ENCODE results near the gene SRP68.
A peak's percentile ranks its signal among the peaks of the same experiment; 100 is the strongest.

The SRP68 gene

DNA sequence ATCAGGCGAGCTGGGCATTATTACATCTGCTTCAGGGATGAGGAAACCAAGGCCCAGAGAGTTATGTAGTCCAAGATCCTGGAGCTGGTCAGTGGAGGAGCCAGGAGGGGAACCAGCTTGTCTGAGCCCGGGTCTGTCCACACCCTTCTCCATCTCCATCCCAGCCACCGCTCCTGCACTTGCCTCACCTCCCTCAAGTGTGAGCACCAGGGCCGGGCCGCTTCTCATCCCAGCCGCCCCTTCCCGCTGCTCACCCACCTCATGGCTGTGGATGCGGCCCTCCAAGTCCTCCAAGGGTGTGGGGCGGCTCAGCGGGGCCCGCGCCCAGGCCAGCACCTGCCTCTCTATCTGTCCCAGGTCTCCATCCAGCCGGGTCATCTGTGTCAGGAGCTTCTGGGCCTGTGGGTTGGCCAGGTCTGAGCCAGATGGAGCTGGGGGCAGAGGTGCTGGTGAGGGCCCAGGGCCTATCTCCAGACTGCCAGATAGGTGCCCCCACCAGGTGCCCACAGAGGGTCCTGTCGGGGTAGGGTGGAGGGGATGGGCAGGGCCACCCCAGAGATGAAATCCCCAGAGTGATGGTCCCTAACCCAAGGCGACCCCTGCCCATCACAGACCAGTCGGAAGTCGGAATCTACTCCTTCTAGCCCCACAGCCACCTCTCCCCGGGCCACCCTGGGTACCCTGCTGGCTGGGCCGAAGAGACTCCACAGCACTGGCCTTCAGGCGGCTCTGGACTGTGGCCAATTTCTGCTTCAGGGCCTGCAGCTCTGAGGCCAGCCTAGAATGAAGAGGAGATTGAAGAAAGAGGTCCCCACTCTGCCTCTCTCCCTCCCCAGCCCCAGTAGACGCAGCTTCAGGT lies 54.6 kb downstream of the SRP68 start:
- DNase-seq (ENCODE audit: low read depth), result no peak

DNA sequence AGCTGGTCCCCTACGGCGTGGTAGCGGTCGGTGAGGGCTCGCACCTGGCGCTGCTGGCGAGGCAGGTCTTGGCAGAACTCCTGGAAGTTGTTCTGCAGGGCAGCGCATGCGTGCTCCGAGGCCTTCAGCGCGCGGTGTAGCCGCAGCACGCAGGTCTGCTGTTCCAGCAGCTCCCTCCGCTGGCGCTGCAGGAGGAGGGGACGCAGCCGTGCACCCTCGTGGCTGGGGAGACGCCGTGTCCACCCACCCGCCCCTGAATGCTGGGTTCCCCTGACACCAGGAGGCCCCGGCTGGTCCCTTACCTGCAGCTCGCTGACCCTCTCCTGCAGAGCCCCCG lies 57.4 kb downstream of the SRP68 start:
- DNase-seq (ENCODE audit: low read depth), result no peak

DNA sequence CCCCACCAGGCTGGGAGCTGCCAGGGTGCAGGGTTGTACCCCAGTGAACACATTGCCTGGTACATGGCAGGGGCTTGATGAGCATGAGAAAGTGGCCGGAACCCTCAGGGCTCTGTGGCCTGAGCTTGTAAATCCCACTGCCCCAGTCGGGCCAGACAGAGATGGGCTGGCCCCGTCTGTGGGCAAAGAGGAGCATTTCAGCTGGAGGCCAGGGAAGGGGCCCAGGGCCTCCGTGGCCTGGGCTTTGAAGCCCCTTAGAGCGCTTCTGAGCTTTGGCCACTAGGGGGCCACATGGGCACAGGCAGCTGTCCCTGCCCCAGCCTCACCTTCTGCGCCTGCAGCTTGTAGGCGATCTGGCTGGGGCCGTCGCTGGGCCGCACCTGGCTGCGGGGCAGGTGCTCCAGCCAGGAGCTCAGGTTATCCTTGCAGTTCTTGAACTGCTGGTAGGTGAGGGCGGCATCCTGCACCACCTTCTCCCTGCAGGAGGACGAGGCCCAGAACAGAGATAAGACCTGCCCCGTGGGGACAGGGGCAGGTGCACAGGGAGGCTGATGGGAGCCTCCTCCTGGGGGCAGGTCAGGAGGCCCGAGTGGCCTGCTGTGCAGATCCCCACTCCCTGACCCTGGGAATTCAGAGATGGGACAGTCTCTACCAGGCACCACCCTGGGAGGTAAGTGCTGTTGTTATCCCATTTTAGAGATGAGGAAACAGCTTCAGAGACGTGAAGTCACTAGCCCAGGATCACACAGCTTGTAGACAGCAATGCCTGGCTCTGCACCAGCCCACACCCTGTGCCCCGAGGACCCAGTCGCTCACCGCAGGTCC lies 58.0 kb downstream of the SRP68 start:
- DNase-seq (ENCODE audit: low read depth), result no peak

DNA sequence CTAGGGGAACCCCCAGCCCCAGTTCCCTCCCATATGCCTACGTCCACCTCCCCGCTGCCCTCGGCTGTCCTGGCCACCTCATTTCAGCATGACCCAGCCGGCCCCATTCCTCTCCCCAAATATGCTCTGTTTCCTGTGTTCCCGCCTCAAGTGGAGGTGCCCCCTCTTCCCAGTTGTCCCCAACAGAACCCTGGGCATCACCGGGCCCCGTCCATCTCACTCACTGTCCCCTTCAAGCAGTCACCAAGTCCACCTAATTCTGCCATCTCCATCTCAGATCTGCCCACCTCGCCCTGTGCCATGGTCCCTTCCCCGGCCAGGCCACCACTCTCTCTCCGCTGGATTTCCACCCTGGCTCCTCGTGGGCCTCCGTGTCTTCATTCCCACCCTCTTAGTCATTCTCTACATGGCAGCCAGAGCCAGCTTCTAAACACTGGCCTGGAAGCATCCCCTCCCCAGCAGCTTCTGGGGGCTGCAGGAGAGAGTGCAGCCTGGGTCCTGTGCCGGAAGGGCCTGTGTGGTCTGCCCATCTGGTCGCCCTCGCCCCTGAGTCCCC lies 58.9 kb downstream of the SRP68 start:
- DNase-seq (ENCODE audit: low read depth), result no peak

DNA sequence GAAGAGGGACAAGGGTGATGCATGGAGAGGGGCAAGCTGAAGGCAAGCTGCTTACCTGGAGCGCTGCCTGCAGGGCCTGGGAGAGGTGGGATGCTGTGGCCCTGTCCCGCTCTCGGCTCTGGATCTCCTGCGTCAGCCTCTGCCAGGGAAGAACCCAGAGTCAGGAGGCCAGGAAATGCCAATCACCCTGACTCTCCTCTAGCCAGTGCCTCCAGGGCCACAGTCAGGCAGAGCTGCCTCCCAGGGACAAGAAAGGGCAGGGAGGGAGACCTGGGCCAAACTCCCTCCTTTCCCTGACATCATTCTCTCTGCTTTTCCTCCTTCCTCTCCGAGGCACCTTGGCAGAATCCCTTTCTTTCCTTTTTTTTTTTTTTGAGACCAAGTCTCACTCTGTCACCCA lies 60.4 kb downstream of the SRP68 start:
- DNase-seq (ENCODE audit: low read depth), result no peak

DNA sequence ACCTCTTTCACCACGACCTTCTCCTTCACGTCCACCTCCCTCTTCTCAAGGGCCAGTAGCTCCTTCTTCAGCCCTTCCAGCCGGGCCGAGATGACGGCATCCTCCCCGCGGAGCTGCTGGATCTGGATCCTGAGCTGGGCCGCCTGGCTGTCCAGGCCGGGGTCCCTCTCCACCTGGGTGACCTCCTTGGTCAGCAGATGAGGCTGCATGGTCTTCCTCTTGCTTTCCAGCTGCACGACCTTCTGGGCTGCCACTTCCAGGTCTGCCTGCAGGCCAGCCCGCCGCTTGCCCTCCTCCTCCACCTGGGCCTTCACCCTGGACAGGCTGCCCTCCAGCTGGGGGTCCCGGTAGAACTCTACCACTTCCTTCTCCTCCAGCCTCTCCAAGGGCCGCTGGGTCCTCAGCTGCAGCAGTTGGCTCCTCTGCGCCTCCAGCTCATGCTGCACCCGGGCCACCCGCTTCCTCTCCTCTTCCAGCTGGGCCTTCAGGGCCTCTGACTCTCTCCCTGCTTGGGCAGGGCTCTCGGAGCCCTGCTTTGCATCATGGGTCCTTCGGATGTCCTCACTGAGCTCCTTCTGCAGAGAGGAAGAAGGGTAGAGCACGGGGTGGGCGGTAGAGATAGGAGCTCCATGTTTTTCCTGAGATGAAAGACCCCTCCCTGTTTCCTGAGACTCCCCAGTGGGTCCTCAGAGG lies 62.2 kb downstream of the SRP68 start:
- no peak for DNase-seq (ENCODE audit: low read depth)

DNA sequence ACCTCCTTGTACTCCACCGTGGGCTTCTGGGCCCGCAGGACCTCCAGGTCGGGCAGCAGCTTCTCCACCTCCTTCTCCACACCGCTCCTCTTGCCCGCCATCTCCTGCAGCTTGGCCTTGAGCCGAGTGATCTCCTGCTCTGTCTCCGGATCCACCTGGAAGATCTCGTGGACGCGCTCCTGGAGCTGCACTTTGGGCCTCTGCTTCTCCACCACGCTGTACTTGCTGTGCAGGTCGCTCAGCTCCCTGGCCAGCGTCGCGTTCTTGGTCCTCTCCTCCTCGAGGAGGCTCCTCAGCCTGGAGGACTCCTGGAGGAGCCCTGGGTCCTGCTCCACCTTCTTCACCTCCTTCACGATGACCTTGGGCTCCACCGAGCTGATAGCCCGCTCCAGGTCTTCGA lies 62.9 kb downstream of the SRP68 start:
- no peak for DNase-seq (ENCODE audit: low read depth)

DNA sequence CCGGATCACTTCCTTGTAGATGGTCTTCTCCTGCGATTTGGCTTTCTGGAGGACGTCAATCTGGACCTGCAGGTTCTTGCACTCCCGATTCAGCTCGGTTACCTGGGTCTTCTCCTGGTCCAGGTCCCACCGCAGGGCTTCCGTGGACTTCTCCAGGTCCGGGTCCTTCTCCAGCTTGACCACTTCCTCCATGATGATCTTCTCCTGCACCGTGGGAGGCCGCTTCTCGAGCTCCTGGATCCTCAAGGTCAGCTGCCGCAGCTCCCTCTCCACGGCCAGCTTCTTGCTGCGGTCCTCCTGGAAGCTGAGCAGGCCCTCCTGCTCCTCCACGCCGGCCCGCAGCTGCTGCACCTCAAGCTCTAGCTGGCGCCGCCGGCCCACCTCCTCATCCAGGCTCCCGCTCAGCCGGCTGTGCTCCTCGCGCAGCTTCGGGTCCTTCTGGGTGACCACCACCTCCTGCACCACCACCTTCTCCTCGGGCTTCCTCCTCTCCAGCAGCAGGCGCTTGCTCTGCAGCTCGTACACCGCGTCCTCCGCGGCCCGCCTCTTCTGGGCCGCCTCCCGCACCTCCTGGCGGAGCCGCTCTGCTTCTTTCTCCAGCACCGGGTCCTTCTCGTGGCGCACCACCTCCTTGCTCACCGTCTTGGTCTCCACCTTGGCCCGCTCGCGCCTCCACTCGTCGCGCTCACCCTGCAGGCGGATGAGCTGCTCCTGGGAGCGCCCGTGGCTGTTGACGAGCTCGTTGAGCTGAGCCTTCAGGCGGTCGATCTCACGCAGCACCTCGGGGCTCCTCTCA lies 63.5 kb downstream of the SRP68 start:
- DNase-seq (ENCODE audit: low read depth), result no peak

DNA sequence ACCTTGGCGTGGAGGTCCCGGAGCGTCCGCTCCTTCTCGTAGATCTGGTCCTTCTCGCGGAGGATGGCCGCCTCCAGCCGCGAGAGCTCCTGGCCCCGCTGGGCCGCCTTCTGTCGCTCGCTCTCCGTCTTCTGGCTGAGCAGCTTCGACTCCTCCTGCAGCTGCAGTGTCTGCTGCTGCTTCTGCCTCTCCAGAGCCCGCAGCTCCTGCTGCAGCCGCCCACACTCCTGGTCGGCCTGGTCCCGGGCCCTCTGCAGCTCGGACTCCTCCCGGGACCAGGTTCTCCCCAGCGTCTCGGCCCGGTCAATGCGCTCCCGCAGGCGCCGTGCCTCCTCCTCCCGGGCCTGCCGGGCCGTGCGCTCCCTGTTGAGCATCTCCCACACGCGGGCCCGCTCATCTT lies 64.1 kb downstream of the SRP68 start:
- no peak for DNase-seq (ENCODE audit: low read depth)

DNA sequence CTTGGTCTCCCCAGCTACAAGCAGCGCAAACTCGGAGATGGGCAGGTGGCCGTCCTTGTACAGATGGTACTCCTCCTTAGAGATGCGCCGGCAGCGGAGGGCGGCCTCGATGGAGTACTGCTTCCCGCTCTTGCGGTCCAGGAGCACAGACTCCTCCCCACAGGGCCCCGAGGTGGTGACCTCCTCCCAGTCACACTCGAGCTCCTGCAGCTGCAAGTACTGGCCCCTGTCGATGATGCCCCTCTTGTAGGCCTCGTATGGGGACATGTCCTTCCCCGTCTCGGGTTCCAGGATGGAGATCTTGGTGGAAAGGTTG lies 64.5 kb downstream of the SRP68 start:
- no peak for DNase-seq (ENCODE audit: low read depth)

DNA sequence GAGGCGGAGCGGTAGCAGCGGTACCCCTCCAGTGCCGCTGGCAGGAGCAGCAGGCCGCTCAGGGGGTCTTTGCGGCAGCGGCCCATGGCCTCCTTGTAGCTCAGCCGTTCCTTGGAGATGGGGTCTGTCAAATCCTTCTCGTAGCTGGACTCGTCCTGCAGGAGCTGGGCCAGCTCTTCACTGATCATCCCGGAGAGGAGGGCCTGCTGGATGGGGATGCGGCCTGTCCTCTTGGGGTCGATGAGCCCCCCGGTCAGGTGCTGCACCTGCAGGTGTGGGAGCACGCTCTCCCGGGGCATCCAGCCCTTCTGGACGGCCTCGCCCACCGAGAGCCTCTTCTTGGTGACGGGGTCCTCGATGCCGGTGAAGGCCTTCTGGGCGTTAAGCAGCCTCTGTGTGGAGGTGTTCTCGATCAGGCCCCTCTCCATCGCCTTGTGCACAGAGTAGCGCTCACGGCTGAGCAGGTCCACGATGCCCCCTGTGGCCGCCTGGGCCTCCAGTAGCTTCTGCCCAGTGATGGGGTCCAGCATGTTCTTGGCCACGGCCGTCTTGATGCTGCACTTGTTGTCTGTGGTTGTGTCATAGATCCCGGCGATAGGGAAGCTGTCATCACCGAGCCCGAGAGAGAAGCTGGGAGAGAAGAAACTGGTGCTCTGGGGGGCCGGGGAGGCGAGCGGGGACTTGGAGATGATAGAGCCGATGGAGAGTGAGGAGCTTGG lies 65.0 kb downstream of the SRP68 start:
- DNase-seq (ENCODE audit: low read depth), result no peak

DNA sequence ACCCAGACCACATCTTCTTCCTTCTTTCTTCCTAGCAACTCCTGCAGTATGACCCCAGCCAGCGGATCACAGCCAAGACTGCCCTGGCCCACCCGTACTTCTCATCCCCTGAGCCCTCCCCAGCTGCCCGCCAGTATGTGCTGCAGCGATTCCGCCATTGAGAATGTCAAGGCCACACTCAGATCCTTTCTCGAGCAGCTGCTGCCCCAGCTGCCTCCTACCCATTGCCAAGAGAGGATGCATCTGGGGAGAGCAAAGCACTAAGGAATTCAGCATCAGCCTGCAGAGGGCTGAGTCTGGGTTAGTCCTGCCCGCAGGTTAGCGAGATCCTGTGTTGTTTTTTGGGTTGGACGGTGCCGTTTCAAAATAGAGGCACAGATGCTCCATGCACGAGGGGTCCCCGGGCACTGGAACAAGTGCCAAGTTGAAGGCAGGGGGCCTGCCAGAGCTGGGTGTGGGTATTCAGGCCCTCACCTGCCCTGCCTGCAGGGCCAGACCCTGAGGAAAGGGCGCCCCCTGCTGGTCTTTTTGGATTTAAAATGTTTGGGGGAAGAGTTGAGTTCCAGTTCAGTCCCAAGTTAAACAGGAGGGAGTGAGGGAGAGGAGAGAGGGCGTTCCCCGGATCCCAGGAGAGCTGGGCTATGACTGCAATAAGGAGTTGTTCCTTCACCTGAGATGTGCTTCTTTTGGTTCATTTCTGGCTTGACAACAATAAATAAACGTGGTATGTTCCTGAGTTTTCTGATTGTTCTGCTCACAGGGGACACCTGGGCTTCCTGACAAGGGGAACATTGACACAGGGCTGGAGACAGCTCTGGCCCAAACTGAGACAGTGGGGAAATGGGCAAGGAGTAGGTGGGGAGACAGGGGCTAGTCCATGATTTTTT lies 66.8 kb downstream of the SRP68 start:
- DNase-seq (ENCODE audit: low read depth), result peak; percentile 38

DNA sequence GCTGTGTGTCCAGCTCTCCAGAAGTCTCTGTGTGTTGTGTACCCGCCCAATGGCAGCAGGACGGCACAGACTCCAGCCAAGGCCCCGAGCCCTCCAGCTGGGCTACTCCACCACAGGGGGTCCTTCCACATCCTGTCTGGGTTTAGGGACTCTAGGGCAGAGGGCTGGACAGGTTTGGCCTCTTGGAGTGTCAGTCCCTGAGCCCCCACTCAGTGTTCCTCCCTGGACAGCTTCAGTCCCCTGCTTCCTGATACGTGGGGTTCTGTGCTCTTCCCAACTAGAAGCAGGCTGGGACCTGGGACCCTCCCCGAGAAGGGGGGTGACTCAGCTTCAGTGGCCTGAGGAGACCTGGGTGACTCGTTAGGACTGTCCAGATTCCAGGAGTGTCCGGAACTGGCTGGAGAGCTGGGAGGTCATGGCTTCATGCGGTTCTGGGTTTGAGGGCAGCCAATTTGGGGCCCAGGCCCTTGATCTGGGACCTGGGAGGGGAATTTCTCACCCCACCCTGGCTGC lies 67.5 kb downstream of the SRP68 start:
- DNase-seq (ENCODE audit: low read depth), result no peak

DNA sequence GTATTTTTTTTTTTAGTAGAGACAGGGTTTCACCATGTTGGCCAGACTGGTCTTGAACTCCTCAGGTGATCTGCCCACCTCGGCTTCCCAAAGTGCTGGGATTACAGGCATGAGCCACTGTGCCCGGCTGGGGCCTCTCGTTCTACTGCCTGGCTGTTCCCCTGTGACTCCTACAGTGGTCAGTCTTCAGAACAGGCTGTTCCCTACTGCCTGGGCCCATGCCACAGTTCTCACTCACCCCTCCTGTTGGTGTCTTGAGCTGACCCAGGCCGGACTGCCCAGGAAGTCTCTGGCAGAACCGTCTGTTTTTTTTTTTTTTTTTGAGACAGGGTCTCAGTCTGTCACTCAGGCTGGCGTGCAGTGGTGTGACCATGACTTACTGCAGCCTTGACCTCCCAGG lies 68.4 kb downstream of the SRP68 start:
- DNase-seq (ENCODE audit: low read depth), result no peak

DNA sequence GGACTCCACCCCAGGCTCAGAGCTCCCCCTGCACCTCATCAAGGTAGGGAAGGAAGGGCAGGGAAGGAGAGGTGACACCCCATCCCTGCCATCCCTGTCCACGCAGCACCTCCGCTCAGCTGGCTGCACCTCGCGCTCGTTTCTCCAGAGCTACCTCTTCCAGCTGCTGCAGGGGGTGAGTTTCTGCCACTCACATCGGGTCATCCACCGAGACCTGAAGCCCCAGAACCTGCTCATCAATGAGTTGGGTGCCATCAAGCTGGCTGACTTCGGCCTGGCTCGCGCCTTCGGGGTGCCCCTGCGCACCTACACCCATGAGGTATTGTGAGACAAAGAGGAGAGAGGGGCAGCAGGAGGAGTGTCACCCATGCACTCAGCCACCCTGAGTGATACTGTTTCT lies 70.2 kb downstream of the SRP68 start:
- DNase-seq (ENCODE audit: low read depth), result no peak

DNA sequence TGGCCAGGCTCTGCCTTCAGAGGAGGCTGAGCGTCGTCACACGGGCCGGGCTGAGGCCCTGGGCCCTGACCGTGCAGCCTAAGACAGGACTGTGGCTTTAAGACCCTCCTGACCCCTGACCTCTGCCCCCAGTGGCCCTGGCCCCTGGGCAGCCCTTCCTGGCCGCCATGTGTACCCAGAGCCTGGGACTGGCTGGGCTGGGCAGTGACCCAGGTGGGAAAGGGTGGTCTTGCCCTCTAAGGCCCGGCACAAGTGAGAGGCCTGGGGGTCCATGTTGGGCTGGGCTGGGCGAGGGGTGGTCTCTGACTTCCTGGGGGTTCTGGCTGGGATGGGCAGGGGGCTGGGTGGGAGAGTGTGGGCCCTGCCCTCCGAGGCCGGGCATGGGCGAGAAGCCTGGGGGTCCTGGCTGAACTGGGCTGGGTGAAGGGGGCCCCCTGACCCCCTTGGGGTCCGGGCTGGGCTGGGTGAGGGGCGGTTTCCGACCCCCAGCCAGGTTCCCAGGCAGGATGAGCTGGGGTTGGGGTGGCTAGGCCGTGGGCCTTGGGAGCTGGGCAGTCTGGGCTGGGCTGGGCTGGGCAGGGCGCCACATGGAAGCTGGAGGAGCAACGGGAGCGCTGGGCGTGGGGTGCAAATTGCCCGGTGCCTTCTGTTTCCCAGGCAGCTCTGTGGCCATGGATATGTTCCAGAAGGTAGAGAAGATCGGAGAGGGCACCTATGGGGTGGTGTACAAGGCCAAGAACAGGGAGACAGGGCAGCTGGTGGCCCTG lies 71.4 kb downstream of the SRP68 start, which contains the start of gene CDK3:
Gene CDK3 (plus strand): TSS at position 101 of the 767 bp plus-strand sequence. CDS start 571 bp downstream, at position 672.
- no peak for DNase-seq (ENCODE audit: low read depth)

DNA sequence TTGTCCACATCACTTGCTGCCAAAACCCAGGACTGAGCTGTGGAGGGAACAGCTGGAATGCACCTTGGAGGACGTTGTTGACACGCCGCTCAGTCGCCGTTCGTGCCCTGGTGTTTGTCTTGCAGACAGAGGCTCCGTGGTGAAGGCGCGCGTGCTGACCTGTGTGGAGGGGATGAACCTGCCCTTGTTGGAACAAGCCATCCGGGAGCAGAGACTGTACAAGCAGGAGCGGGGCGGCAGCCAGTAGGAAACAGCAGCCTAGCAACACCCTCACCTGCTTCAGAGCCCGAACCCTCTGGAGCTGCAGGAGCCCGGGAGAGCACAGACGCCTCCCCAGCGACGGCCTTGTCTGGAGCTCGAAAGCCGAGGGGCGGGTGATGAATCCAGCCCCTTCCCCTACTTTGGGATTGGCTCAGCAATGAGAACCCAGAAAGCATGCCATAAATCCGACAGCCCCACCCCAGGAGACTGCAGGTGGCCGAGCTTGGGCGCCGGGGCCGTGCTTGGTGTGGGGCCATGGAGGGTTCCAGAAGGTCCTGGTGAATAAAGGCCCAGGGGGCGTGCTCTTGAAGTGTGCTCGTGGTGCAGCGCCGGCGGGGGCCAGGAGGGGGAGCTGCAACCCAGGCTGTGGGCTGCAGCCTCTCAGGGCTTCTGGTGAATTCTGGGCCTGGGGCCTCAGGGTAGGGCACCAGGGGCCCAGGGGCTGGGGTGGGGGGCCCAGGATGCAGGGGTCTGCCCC lies 72.1 kb downstream of the SRP68 start:
- no peak for DNase-seq (ENCODE audit: low read depth)

DNA sequence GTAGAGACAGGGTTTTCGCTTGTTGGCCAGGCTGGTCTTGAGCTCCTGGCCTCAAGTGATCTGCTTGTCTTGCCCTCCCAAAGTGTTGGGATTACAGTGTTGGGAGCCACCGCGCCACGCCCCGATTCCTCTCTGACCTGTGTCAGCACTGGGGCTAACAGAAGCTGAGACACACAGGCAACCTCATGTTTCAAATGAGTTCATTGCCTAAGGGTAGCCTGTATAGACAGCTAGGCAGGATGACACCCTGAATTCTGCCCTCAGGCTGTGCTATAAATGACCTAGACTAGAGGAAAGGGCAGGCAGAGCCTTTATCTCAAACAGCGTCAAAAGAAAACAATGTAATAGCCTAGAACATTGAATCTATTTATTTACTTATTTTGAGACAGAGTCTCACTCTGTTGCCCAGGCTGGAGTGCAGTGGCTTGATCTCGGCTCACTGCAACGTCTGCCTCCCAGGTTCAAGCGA lies 74.0 kb downstream of the SRP68 start:
- DNase-seq (ENCODE audit: low read depth), result no peak
